Lower leg skin (tissue), 4 donors: ENCODE data around the gene GRID2. TPM values are rescaled to one million over a fixed set of nuclear protein-coding genes. Genes with fewer than 3 reads are reported as not detected.

ENCODE experiments used
- DNase-seq, 2 donors: peaks; one replicate each; pipeline ENCODE4 v3.0.0-alpha.2; 2019; ENCODE audit warnings: low spot score in 2 of 2
- H3K4me3 ChIP-seq: fragments of 200-600 bp; sonication (generic); 2 replicates; pipeline ENCODE4 v1.5.1; 2017; ENCODE audit warnings: mild to moderate bottlenecking, low read depth; ENCODE audit not compliant: poor library complexity, severe bottlenecking
- POLR2A ChIP-seq, 2 donors: fragments of 450-650 bp; IDR thresholded peaks; one replicate each; pipeline ENCODE4 v1.6.1; 2016 to 2017; ENCODE audit warnings: antibody characterized with exemption in 2 of 2, mild to moderate bottlenecking in 1 of 2, moderate library complexity in 1 of 2
- WGBS, 2 donors: methylation state at CpG; one replicate each; pipeline ENCODE4 v1.1.5; 2018; 5-methylcytosine and 5-hydroxymethylcytosine counted together
- intact Hi-C: fragments of 100-400 bp; cut with DNase I; formaldehyde crosslinking; loops from one replicate; pipeline ENCODE4 v1.15.0; 2023; ENCODE audit warnings: low total_unique reads
- total RNA-seq, 4 donors: library from RNA; depleted of rRNA; stranded (reverse); fragments of >200 nt; gene quantifications; one replicate each; pipeline ENCODE4 v1.1.0, GENCODE V29; 2016
- TF ChIP-seq, protein P1 (sequence below), 3 donors: fragments of 450-650 bp; IDR thresholded peaks; one replicate each; pipeline ENCODE4 v1.5.1; 2016; ENCODE audit warnings: antibody characterized with exemption in 3 of 3, mild to moderate bottlenecking in 3 of 3, moderate library complexity in 2 of 3

Gene GRID2
- total RNA-seq, 4 donors from 2014 or later, result not detected

DNA sequence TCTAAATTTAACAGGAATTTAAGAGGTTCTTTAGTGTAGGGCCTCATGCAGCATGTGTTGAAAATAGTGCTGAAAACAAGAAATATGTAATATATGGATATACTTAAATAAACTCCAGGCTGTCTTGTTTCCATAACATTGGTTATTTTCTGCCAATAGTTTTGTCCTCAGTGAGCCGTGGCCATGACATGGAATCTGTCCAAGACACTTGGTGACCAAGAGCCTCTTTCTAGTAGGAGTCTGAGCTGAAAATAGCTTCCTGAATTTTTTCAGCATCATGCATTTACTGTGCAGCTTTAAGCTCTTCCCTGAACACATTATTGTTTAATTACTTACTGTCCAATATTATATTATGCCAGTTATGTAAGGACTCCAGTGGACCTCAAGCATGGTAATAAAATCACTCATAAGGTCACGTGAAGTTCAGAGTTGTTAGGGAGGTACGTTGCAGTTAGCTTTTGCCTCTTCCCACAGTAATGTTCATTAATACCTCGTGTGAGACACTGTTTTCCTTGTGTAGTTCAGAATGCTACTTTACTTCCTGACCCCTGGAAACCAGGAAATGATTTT is 488.2 kb downstream of the GRID2 start:
- TF ChIP-seq, protein P1, sequence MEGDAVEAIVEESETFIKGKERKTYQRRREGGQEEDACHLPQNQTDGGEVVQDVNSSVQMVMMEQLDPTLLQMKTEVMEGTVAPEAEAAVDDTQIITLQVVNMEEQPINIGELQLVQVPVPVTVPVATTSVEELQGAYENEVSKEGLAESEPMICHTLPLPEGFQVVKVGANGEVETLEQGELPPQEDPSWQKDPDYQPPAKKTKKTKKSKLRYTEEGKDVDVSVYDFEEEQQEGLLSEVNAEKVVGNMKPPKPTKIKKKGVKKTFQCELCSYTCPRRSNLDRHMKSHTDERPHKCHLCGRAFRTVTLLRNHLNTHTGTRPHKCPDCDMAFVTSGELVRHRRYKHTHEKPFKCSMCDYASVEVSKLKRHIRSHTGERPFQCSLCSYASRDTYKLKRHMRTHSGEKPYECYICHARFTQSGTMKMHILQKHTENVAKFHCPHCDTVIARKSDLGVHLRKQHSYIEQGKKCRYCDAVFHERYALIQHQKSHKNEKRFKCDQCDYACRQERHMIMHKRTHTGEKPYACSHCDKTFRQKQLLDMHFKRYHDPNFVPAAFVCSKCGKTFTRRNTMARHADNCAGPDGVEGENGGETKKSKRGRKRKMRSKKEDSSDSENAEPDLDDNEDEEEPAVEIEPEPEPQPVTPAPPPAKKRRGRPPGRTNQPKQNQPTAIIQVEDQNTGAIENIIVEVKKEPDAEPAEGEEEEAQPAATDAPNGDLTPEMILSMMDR (IDR thresholded peaks at IDR 0.05), result no peak
- TF ChIP-seq POLR2A (IDR thresholded peaks at IDR 0.05), result no peak
- H3K4me3 ChIP-seq, result no peak overlapping the region
- WGBS, 2 donors, result 34 to 49% methylated on average over 4 of the region's 4 CpGs
- intact Hi-C loops, result no loop called here
- DNase-seq, result no peak

DNA sequence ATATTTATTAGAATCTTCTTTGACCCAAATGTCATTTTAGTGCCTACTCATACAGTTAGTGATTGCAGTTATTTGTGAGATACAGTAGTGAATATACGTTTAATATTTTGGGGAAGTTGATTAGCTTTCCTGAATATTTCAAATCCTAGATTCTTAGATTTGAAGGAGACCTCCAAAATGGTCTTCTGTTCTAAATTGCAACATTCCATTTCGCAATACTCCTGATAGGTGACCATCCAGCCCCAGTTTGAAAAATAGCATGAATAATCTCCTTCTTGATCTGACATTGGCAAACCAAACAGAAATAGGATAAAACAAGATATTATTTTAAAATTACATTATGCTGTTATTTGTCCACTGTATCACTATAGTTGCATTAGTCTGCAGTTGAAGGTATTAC is 505.6 kb downstream of the GRID2 start:
- TF ChIP-seq, protein P1 (IDR thresholded peaks at IDR 0.05), result no peak
- no peak for TF ChIP-seq POLR2A (IDR thresholded peaks at IDR 0.05)
- H3K4me3 ChIP-seq, result no peak overlapping the region
- intact Hi-C loops, result no loop called here
- no peak for DNase-seq
- 84 to 92% methylated on average over 2 of the region's 2 CpGs for WGBS, 2 donors

DNA sequence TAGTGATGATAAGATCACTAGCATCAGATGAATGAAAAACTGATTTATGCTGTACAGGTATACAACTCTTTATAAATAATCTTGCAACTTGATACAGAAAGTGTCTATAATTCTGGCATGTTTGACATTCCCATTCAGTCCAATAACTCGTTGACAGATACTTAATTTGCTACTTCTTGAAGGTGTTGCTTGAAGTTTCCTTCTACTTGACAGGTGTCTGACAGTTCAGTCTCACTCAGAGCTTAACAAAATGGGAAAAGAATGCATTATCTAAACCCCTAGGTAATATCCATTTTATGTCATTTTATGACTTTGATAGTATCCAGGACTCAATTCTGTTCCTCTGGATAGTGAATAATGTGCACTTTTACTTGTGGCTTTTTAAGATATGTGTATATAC is 508.9 kb downstream of the GRID2 start:
- no peak for DNase-seq
- H3K4me3 ChIP-seq, result no peak overlapping the region
- WGBS, 2 donors, result 21 to 23% methylated on average over 1 of the region's 1 CpG
- TF ChIP-seq POLR2A (IDR thresholded peaks at IDR 0.05), result no peak
- TF ChIP-seq, protein P1 (IDR thresholded peaks at IDR 0.05), result no peak
- intact Hi-C loops, result no loop called here

DNA sequence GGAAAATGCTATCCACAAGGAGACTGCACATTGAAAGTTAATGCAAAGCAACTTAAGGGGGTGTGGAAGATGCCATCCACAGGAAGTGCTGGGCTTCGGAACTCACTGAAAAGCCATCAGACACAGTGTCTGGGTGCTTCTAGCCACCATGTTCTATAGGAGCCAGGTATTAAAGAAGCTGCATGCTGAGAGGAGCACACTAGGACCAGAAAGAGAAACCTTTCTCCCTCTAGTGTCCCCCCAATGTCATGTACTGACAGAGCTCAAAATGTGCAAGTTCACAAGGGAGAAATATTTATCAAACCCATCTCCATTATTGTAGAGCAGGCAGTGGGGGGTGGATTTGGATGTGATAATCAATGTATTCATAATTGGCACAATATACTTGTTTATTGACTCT is 510.9 kb downstream of the GRID2 start:
- WGBS, 2 donors, result 91 to 100% methylated on average over 1 of the region's 1 CpG
- no peak for DNase-seq
- no peak for TF ChIP-seq POLR2A (IDR thresholded peaks at IDR 0.05)
- TF ChIP-seq, protein P1 (IDR thresholded peaks at IDR 0.05), result no peak
- intact Hi-C loops, result no loop called here
- no peak overlapping the region for H3K4me3 ChIP-seq

DNA sequence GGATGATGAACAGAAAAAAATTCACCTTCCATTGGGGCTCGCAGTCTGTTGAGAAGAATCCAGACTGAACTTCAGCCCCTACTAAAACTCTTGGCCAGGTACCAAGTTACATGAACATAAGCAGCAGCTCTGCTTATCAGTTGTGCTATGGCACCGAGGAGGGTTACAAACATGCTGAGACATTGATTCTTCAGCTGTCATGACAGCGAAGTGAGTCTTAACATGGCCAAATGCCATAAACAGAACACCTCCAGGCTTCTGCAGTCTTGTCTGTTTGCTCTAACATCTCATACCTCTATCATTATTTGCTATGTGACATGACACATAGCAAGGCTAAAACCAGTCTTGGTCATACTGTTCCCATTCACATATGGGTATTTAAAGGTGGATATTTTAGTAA is 521.5 kb downstream of the GRID2 start:
- DNase-seq, result no peak
- no peak overlapping the region for H3K4me3 ChIP-seq
- TF ChIP-seq, protein P1 (IDR thresholded peaks at IDR 0.05), result no peak
- no peak for TF ChIP-seq POLR2A (IDR thresholded peaks at IDR 0.05)
- intact Hi-C loops, result no loop called here
- whole genome bisulfite sequencing, 2 donors, result 46 to 60% methylated on average over 3 of the region's 3 CpGs

DNA sequence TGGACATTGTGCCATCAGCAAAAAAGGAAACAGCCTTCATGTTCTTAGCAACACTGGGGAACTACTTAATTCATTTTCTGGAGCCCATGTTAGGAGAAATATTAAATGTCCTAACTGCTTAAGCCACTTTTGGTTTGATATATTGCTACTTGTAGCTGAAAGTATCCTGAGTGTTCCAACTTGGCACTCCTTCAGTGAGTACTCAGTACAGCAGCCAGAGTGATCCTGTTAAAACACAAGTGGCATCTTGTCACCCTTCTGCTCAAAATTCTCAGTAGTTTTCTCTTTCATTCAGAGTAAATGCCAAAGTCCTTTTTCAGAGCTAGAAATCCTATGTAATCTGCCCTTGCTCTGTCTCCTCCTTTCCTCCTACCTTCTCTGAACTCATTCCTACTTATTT is 522.0 kb downstream of the GRID2 start:
- TF ChIP-seq, protein P1 (IDR thresholded peaks at IDR 0.05), result no peak
- TF ChIP-seq POLR2A (IDR thresholded peaks at IDR 0.05), result no peak
- H3K4me3 ChIP-seq, result no peak overlapping the region
- DNase-seq, result no peak
- intact Hi-C loops, result no loop called here
